Upper lobe of left lung (tissue), 6 donors: ENCODE measurements around the gene TTYH3. TPM values are rescaled to one million over a fixed set of nuclear protein-coding genes. Genes with fewer than 3 reads are reported as not detected.
A peak's percentile ranks its signal among the peaks of the same experiment; 100 is the strongest.

ENCODE experiments used
- ATAC-seq, 2 donors: fragments of 200-7000 bp; cut with Tn5 transposase; one replicate each; pipeline ENCODE4 v1.9.1; 2022; ENCODE audit warnings: mild to moderate bottlenecking in 2 of 2, moderate library complexity in 2 of 2; ENCODE audit not compliant: low FRiP score in 2 of 2
- DNase-seq, 2 donors: peaks; one replicate each; pipeline ENCODE4 v3.0.0-alpha.2; 2019 to 2020
- H3K27ac ChIP-seq, 4 donors: fragments of 200-600 bp; sonication (generic); one replicate each; pipeline ENCODE4 v1.5.1; 2016 to 2019
- H3K27me3 ChIP-seq, 4 donors: fragments of 200-600 bp; sonication (generic); one replicate each; pipeline ENCODE4 v1.5.1; 2017 to 2019
- H3K36me3 ChIP-seq, 4 donors: fragments of 200-600 bp; sonication (generic); one replicate each; pipeline ENCODE4 v1.5.1; 2016 to 2019
- H3K4me1 ChIP-seq, 4 donors: fragments of 200-600 bp; sonication (generic); one replicate each; pipeline ENCODE4 v1.5.1; 2018 to 2019
- H3K4me3 ChIP-seq, 4 donors: fragments of 200-600 bp; sonication (generic); one replicate each; pipeline ENCODE4 v1.5.1; 2017 to 2019; ENCODE audit warnings: mild to moderate bottlenecking in 2 of 4, moderate library complexity in 1 of 4
- H3K9me3 ChIP-seq, 4 donors: fragments of 200-600 bp; sonication (generic); one replicate each; pipeline ENCODE4 v1.5.1; 2018 to 2019
- EP300 ChIP-seq, 4 donors: sonication (generic); formaldehyde crosslinking; IDR thresholded peaks; one replicate each; pipeline ENCODE4 v1.5.1; 2017; ENCODE audit warnings: antibody characterized with exemption in 4 of 4, control low read depth in 2 of 4
- POLR2A ChIP-seq, 4 donors: fragments of 450-650 bp; IDR thresholded peaks; one replicate each; pipeline ENCODE4 v1.5.1; 2016 to 2017; ENCODE audit warnings: antibody characterized with exemption in 4 of 4, mild to moderate bottlenecking in 2 of 4
- POLR2AphosphoS5 ChIP-seq, 2 donors: sonication (generic); formaldehyde crosslinking; IDR thresholded peaks; one replicate each; pipeline ENCODE4 v1.5.1; 2017; ENCODE audit warnings: antibody characterized with exemption in 2 of 2
- WGBS, 2 donors: methylation state at CpG; one replicate each; pipeline ENCODE4 v1.1.5; 2017 to 2018; 5-methylcytosine and 5-hydroxymethylcytosine counted together
- total RNA-seq, 6 donors: library from RNA; depleted of rRNA in 4 of 6; stranded (reverse); fragments of >200 nt in 4 of 6; gene quantifications; one replicate each; pipeline versions ENCODE4 v1.1.0 to v1.2.1, GENCODE V29; 2016 to 2021
- TF ChIP-seq, protein P1 (sequence below), 6 experiments: fragments of 450-650 bp in 4 of 6; fragments of 200-600 bp in 2 of 6; sonication (generic) in 2 of 6; IDR thresholded peaks; one replicate each; pipeline ENCODE4 v1.5.1; 2016 to 2019; ENCODE audit warnings: antibody characterized with exemption in 6 of 6
- donor health status: DM: no; HTN: no; CAD: no; lungs with moderate emphysema.
- donor health status: DM: no; HTN: yes; CAD: no; lungs with severe emphysema.

The TTYH3 gene
- total RNA-seq, 6 donors from 2014 or later: 16.5 to 69.6 (median 58.1) TPM

DNA sequence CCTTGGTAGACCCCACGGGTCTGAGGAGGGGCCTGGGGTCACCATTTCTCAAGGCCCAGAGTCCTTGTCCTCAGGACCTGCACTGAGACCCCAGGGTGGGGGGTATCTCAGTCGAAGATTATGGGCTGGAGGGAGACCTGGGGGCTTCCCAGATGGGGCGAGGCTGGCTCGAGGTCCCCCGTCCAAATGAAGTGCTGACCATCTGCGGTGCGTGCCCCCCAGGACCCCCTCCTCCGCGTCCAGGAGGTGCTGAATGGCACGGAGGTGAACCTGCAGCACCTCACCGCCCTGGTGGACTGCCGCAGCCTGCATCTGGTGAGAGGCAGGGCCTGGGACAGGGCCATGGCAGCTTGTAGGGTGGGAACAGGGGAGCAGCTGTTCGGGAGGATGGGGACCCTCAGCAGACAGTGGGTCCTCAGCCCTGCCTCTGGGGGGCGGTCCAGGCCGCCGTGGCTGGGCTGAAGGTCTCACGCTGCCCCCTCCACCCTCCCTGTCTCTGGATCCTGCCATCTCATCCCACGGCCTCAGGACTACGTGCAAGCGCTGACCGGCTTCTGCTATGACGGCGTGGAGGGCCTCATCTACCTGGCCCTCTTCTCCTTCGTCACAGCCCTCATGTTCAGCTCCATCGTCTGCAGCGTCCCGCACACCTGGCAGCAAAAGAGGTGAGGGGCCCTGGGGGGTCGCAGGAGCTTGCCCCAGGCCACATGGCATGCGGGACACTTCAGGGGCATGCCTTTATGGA is 24.3 kb downstream of the TTYH3 start:
- 96 to 98% methylated on average over 20 to 22 of the region's 29 CpGs for WGBS, 2 donors
- peaks cover 0 to 56% (median 36%) of the 10 kb centered on the region in 4 donors for H3K36me3 ChIP-seq
- H3K27ac ChIP-seq: no peak overlapping the region
- H3K9me3 ChIP-seq: no peaks in the 10 kb centered on the region
- no peak overlapping the region for H3K4me3 ChIP-seq
- no peaks in the 10 kb centered on the region for H3K4me1 ChIP-seq
- DNase-seq (peak in 1 of 2 donors; percentile 69), ATAC-seq (no peak)
- no peak for TF ChIP-seq POLR2AphosphoS5 (IDR thresholded peaks at IDR 0.05)
- TF ChIP-seq POLR2A (IDR thresholded peaks at IDR 0.05): no peak
- TF ChIP-seq, protein P1, sequence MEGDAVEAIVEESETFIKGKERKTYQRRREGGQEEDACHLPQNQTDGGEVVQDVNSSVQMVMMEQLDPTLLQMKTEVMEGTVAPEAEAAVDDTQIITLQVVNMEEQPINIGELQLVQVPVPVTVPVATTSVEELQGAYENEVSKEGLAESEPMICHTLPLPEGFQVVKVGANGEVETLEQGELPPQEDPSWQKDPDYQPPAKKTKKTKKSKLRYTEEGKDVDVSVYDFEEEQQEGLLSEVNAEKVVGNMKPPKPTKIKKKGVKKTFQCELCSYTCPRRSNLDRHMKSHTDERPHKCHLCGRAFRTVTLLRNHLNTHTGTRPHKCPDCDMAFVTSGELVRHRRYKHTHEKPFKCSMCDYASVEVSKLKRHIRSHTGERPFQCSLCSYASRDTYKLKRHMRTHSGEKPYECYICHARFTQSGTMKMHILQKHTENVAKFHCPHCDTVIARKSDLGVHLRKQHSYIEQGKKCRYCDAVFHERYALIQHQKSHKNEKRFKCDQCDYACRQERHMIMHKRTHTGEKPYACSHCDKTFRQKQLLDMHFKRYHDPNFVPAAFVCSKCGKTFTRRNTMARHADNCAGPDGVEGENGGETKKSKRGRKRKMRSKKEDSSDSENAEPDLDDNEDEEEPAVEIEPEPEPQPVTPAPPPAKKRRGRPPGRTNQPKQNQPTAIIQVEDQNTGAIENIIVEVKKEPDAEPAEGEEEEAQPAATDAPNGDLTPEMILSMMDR (IDR thresholded peaks at IDR 0.05): no peak
- TF ChIP-seq EP300 (IDR thresholded peaks at IDR 0.05): no peak
- H3K27me3 ChIP-seq: no peaks in the 10 kb centered on the region

DNA sequence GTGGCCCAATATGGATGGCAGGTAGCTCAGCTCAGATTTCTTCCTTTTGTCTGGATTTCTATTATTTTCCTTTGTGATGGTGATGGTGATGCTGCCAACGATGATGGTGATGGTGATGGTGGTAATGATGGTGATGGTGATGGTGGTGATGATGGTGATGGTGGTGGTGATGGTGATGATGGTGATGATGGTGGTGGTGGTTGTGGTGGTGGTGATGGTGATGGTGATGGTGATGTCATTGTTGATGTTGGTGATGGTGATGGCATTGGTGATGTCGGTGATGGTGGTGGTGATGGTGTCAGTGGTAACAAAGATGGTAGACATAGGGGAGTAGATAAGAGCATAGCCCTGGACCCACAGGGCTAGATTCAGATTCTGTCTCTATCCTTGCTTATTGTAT is 25.4 kb downstream of the TTYH3 start:
- H3K4me1 ChIP-seq: no peaks in the 10 kb centered on the region
- peaks cover 0 to 54% (median 34%) of the 10 kb centered on the region in 4 donors for H3K36me3 ChIP-seq
- no peak overlapping the region for H3K4me3 ChIP-seq
- WGBS, 2 donors: 50 to 88% methylated on average over 2 of the region's 2 CpGs
- no peaks in the 10 kb centered on the region for H3K9me3 ChIP-seq
- H3K27ac ChIP-seq: no peak overlapping the region
- no peaks in the 10 kb centered on the region for H3K27me3 ChIP-seq
- no peak for TF ChIP-seq POLR2AphosphoS5 (IDR thresholded peaks at IDR 0.05)
- TF ChIP-seq, protein P1 (IDR thresholded peaks at IDR 0.05): no peak
- no peak for TF ChIP-seq EP300 (IDR thresholded peaks at IDR 0.05)
- TF ChIP-seq POLR2A (IDR thresholded peaks at IDR 0.05): no peak
- no peak for ATAC-seq
- DNase-seq: no peak

DNA sequence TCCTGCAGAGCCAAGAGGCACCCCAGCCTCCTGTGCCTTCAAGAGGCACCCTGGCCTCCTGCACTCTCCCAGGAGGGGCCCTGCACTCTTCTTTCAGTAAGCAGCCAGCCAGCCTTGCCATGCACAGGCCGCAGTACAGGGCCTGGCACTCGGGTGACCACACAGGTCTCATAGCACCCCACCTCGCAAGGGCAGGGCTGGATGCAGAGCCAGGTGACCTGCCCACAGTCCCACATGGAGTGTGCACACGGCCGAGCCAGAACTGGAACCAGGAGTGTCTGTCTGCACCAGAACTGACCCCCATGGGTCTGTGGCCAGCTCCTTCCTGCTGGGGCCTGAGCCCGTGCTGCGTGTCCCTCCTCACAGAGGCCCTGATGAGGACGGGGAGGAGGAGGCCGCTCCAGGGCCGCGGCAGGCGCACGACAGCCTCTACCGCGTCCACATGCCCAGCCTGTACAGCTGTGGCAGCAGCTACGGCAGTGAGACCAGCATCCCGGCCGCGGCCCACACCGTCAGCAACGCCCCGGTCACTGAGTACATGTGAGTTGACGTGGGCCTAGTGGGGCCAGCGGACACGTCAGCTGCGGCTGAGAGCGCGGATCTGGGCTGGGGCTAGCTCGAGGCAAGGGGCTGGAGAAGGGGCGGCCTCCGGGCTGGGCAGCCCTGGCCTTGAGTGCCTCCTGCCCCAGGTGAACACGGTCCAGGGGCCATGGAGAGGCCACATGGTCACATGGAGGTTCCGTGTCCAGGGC is 26.3 kb downstream of the TTYH3 start:
- no peak overlapping the region for H3K27ac ChIP-seq
- DNase-seq: peak in 1 of 2 donors; percentile 83

DNA sequence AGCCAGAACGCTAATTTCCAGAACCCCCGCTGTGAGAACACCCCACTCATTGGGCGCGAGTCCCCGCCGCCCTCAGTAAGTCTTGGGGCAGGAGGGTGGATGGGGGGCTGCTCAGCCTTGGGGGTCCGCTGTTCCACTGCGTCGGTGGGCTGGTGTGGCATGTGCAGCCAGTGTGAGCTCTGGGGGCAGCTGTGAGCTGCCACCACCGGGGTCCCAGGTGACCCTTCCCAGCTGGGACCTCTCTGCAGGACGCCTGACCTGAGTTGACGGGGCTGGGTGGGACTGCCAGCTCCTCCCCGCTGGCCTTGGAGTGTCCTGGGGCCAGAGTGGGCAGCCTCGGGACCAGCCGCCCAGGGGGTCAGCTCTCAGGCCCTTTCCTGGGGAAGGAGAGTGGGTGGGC is 27.2 kb downstream of the TTYH3 start:
- Histone ChIP-seq H3K36me3 (peaks cover 0 to 54% (median 34%) of the 10 kb centered on the region in 4 donors), H3K4me1 (peaks cover 6 to 14% (median 12%) of the 10 kb centered on the region in 4 donors), H3K27ac (no peak overlapping the region), H3K9me3 (no peaks in the 10 kb centered on the region), H3K4me3 (no peak overlapping the region), H3K27me3 (no peaks in the 10 kb centered on the region)
- ATAC-seq (no peak), DNase-seq (peak in 1 of 2 donors; percentile 75)
- WGBS, 2 donors: 95% methylated on average over 12 of the region's 15 CpGs; no CpG with 5 or more reads in 1 of the 2 donors
- TF ChIP-seq, protein P1 (IDR thresholded peaks at IDR 0.05): no peak
- TF ChIP-seq POLR2A (IDR thresholded peaks at IDR 0.05) (no peak), EP300 (IDR thresholded peaks at IDR 0.05) (no peak), POLR2AphosphoS5 (IDR thresholded peaks at IDR 0.05) (no peak)

More for the DNA sequence above, 26.3 kb downstream of the TTYH3 start:
- TF ChIP-seq POLR2AphosphoS5 (IDR thresholded peaks at IDR 0.05): no peak
- no peak for TF ChIP-seq POLR2A (IDR thresholded peaks at IDR 0.05)
- TF ChIP-seq EP300 (IDR thresholded peaks at IDR 0.05): no peak
- TF ChIP-seq, protein P1 (IDR thresholded peaks at IDR 0.05): no peak
- Histone ChIP-seq H3K4me1 (peaks cover under 1 to 6% (median 6%) of the 10 kb centered on the region in 4 donors), H3K36me3 (peaks cover 0 to 56% (median 34%) of the 10 kb centered on the region in 4 donors), H3K4me3 (no peak overlapping the region), H3K27me3 (no peaks in the 10 kb centered on the region), H3K9me3 (no peaks in the 10 kb centered on the region)
- ATAC-seq: no peak
- WGBS, 2 donors: 94% methylated on average over 7 to 25 of the region's 33 CpGs
